Activated CD8-positive, alpha-beta memory T cell treated with anti-CD3 and anti-CD28 coated beads for 36 hours (primary cell): ENCODE results near the gene SLMAP. TPM values are rescaled to one million over a fixed set of nuclear protein-coding genes. Genes with fewer than 3 reads are reported as not detected.

Source experiments
- CTCF ChIA-PET: fragments of 350-600 bp; sonication (Branson Sonifier 250); formaldehyde crosslinking; loops from one replicate; lab custom pipeline; 2021; ENCODE audit warnings: antibody characterized with exemption; lab: Charles Lee
- POLR2A ChIA-PET: fragments of 350-600 bp; sonication (Branson Sonifier 250); formaldehyde crosslinking; loops from one replicate; lab custom pipeline; 2021; ENCODE audit warnings: antibody characterized with exemption; lab: Charles Lee
- total RNA-seq, 2 experiments: library from RNA; stranded (reverse); gene quantifications; one replicate each; pipeline ENCODE4 v1.2.3, GENCODE V29; 2021

SLMAP gene
- total RNA-seq, 2 experiments from 2014 or later: 58.9 to 64.0 TPM

DNA sequence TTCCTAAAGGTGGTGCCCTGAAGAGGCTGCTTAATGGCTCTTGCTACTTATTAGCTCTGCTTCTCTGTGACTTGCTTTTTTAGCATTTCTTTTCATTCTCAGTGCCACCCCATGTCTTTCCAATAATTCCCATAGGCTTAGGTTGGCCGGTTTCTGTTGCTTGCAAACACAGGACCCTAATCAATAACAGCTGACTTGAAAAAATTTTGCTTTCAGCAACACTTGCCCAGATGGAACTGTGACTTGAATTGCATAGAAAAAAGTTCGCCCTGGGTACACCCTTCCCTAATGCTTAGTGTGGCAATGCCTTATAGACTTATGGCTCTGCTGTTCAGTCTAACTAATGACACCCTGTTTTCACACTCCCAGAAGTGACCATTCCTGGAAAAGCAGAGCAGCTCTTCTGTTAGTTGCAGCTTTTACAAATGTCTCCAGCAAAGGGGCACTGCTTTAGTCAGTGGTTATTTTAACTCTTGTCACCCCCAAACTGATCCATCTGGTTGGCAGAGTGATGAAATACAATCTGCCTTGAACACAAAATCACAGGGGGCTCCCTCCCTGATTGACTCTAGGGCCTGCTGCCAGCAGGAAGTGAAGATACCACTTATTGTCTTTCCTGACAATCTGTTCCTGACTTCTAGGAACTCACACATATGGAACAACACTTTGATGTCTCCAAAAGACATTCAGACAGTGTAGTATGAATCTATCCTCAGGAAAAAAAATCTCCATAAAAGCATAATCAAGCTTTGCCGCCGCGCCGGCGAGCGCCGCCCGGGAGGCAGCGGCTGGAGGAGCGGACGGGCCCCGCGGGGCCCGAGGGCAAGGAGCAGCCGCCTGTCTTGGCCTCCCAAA lies 9.7 kb upstream of the SLMAP start:
- ChIA-PET POLR2A (no interaction called here), CTCF (interaction anchor here (0.6 kb wide), 1 partner anchor 437 kb away, joined by 3 read pairs; no protein-coding TSS in a partner anchor)

DNA sequence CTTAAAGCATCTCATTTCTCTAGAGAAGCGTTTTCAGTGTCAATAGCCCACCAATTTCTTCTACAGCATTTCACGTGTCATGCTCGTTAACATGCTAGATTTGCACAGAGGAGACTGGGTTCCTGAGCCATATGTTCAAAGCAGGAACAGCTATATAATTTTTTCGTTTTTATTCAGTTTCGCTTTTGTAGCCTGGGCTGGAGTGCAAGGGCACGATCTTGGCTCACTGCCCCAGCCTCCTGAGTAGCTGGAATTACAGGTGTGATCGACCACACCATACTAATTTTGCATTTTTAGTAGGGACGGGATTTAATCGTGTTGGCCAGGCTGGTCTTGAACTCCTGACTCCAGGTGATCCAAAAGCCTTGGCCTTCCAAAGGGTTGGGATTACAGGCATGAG lies 6.6 kb upstream of the SLMAP start:
- ChIA-PET CTCF (no interaction called here), POLR2A (interaction anchor here (0.6 kb wide), 1 partner anchor 78 kb away, joined by 6 read pairs; no protein-coding TSS in a partner anchor)

GRCh38 chr3:57752307-57752706 lies 3.8 kb upstream of the SLMAP start:
- POLR2A ChIA-PET: no interaction called here
- CTCF ChIA-PET: no interaction called here

DNA sequence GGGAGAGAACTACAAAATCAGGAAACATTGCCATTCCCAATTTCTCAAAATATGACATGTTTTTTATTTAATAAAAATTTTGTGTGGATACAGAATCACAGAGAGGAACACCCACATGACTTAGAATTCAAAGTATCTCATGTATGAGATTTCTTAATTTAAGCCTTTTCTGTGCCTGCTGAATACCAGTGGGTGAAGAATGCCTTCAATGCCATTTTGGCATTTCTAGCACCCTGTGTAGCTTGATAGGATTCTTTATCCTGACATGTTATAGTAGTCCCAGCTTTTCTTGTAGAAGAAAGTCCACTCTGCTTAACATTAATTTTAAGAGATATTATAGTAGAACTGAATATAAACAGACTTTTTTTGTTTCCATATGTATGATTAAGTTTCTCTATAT lies 3.1 kb upstream of the SLMAP start:
- CTCF ChIA-PET: interaction anchor here (0.5 kb wide), 1 partner anchor 62 kb away, joined by 3 read pairs; no protein-coding TSS in a partner anchor

DNA sequence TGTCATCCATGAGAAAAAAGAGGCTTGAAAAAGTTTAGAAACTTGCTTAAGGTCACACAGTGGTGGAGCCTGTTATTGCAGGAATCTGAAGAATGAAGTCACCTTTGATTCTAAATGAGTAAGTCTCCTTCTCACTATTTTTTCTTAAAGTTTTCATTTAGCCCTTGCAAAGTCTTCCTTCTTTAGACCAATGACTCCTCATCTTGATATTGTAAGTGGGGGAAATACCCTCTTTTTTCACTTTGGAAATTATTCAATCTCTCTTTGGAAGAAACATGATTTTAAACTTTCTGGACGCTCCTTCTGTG lies 787 bp upstream of the SLMAP start:
- ChIA-PET CTCF (no interaction called here), POLR2A (interaction anchor here (0.6 to 2.4 kb wide), 4 partner anchors 63 to 199 kb away, joined by 7 to 13 read pairs (median 10); partner anchors contain the start of genes ARF4, DENND6A and PDE12)

More for the DNA sequence above, 3.1 kb upstream of the SLMAP start:
- POLR2A ChIA-PET: no interaction called here

DNA sequence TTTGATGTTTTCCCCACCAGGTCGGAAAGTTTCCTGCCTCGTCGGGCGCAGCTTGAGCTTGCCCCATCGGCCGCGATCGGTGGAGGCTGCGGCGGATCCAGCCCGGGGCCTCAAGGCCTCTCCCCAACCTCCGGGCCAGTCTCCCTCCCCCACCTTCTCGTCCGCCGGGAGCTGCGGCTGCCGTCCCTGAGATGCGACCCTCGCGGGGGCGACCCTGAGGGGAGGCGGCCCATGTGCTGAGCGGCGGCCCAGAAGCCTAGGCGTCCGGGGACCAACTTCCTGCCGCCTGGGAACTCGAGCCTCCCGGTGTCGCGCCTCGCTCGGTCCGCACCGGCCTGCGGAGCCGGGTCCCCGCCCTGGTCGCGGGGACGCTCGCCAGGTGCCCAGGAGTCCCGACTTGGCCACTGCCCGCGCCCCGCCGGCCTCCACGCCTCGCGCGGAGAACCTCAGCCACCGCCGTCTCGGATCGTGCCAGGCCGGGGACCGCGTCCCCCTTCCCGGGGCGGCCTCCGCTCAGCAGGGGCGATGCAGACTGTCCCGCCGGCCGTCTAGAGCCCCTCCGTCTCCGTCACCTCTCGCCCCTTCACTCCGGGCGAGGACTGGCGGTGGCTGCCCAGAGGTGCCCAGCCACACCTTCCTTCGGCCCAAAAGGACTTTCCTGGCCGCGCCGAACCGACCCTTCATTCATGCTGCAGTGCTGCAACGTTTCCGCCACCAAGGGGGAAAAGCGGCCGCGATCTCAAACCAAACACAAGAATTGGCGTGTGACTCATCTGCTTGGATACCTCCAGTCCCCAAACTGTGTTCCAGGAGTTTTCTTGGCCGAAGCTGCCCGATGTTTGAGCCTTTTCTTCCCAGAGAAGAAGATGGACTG lies 656 bp downstream of the SLMAP start:
- CTCF ChIA-PET: interaction anchor here (0.8 to 2.0 kb wide), 3 partner anchors 64 to 366 kb away, joined by 3 to 5 read pairs (median 3); partner anchors contain the start of gene DENND6A

GRCh38 chr3:57757642-57758297 lies 1.7 kb downstream of the SLMAP start:
- POLR2A ChIA-PET: no interaction called here
- CTCF ChIA-PET: interaction anchor here (2.0 kb wide), 1 partner anchor 65 kb away, joined by 5 read pairs; the partner anchor contains the start of gene DENND6A

More for the DNA sequence above, 656 bp downstream of the SLMAP start:
- POLR2A ChIA-PET: interaction anchor here (1.6 to 2.4 kb wide), 3 partner anchors 64 to 200 kb away, joined by 7 to 13 read pairs (median 8); partner anchors contain the start of genes ARF4, DENND6A and PDE12

DNA sequence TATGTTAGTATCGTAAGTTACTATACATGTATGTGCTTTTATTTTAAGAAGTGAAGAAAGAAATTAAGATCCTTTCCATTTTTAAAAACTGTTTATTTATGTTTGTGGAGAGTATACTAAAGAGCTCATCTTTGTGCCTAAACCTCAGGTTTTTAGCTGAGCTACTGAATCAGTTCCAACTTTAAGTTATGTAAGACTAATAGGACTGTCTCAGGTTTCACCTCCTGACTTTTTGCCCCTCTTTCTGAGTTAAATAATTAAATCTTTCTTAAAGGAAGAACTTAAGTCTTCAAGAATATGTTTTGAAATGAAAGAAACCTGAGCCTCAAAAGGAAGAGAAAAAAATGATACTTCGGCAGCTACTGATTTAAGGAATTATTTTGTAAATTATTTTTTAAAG lies 2.6 kb downstream of the SLMAP start:
- CTCF ChIA-PET: no interaction called here
- POLR2A ChIA-PET: interaction anchor here (1.2 kb wide), 1 partner anchor 27 kb away, joined by 4 read pairs; no protein-coding TSS in a partner anchor

GRCh38 chr3:57764794-57765193 lies 8.7 kb downstream of the SLMAP start:
- POLR2A ChIA-PET: interaction anchor here (0.7 kb wide), 1 partner anchor 42 kb away, joined by 4 read pairs; no protein-coding TSS in a partner anchor

GRCh38 chr3:57768595-57768994 lies 12.5 kb downstream of the SLMAP start:
- ChIA-PET CTCF (no interaction called here), POLR2A (no interaction called here)

More at GRCh38 chr3:57764794-57765193, 8.7 kb downstream of the SLMAP start:
- CTCF ChIA-PET: no interaction called here

DNA sequence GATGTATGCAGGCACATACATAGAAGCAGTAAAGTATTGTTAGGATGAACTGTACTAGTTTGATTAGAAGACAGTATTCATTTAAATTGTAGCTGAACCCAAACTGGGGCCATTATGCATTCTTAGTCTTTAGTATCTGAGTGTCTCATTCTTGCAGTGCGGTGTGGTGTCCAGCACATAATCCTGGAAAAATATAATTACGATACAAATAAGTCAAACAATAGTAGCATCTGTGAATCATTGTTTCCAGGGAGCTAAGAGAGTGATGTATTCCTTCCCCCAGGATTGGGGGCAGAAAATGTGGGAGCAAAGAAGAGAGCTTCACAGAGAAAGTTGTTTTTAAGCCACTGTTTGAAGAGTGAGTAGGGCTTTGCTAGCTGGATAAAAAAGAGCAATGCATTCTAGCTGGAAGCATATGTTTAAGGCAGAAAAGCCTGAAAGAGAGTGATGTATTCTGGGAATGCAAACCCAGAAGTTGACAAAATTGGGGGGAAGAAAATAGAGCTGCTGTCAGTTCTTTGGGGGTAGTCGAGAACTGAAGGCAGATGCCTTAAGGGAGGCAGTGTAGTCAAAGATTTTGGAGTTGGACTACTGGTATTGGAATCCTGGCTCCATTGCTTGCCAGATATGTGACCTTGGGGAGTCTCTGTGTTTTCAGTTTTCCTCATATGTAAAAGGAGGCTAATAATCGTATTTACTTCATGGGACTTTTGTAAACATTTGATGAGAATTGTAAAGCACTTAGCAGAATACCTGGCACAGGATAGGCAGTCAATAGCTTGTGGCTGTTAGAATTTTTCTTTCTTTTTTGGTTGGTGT lies 14.1 kb downstream of the SLMAP start:
- ChIA-PET CTCF (no interaction called here), POLR2A (no interaction called here)

GRCh38 chr3:57772251-57772650 lies 16.1 kb downstream of the SLMAP start:
- POLR2A ChIA-PET: no interaction called here

DNA sequence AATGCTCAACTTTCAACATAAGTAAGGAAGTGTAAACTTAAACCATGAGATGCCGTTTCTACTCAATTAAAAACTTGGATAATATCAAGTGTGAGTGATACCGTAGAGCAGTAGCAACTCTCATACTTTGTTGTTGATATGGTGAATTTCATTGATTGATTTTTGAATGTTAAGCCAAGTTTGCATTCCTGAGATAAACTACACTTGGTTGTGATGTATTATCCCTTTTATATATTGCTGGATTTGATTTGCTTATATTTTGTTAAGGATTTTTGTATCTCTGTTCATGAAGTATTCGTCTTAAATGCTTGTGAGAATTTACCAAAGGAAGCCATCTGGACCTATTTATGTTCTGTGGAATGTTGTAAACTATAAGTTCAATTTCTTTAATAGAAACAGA lies 21.7 kb downstream of the SLMAP start:
- CTCF ChIA-PET: no interaction called here

More at GRCh38 chr3:57772251-57772650, 16.1 kb downstream of the SLMAP start:
- CTCF ChIA-PET: no interaction called here

GRCh38 chr3:57778494-57778893 lies 22.4 kb downstream of the SLMAP start:
- POLR2A ChIA-PET: interaction anchor here (0.5 kb wide), 1 partner anchor 17 kb away, joined by 7 read pairs; no protein-coding TSS in a partner anchor

More for the DNA sequence above, 21.7 kb downstream of the SLMAP start:
- POLR2A ChIA-PET: no interaction called here

GRCh38 chr3:57779666-57780065 lies 23.6 kb downstream of the SLMAP start:
- POLR2A ChIA-PET: no interaction called here
- CTCF ChIA-PET: no interaction called here

More at GRCh38 chr3:57778494-57778893, 22.4 kb downstream of the SLMAP start:
- CTCF ChIA-PET: no interaction called here

DNA sequence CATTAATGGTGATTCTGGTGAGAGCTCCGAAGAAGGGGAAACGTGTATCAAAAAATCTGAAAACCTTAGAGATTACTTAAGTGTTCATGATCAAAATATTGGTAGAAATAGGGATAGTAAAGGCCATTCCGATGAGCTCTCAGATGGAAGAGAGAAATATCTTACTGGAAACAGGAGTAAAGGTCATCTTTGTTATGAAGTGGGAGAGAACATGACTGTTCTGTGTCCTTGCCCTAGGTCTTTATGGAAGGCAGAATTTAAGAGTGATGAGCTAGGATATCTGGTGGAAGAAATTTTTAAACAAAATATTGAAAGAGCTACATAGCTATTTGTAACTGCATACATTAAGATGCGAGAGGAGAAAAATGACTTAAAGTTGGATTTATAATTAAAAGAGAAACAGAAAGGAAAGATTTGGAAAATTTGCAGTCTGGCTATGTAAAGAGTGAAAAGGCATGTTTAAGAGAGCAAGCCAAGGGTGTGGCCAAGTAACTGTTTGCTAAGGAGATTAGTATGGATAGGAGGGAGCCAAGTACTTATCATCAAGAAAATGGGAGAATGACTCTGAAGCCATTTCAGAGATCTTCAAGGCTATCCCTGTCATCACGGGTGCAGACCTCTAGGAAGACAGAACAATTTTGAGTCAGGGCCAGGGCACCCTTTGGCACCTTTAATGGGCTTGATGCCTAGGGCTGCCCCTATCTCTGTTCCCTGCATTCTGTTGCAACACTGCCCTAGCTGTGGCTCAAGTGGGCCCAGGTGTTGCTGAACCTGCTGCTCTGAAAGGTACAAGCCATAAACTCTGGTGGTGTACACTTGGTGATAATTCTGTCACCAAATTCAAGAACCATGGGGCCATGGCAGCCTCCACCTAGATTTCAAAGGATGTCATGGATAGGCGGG lies 27.3 kb downstream of the SLMAP start:
- ChIA-PET POLR2A (interaction anchor here (0.6 kb wide), 1 partner anchor 13 kb away, joined by 5 read pairs; no protein-coding TSS in a partner anchor), CTCF (interaction anchor here (0.6 kb wide), 1 partner anchor 19 kb away, joined by 4 read pairs; no protein-coding TSS in a partner anchor)
